Measurements from ENCODE around the gene CECR2.

GRCh38 chr22:17588606-17589005 is 219.3 kb downstream of the CECR2 start:
- TF ChIP-seq CTCF (conservative IDR thresholded peaks at IDR 0.05 in 1 of 2, IDR thresholded peaks at IDR 0.05 in 1 of 2; ENCODE audit: extremely low read depth in 1 of 2, insufficient read depth in 1 of 2, low read depth in 1 of 2, low read length in 2 of 2) (no peak), EZH2 (IDR thresholded peaks at IDR 0.05; ENCODE audit: borderline replicate concordance, low read length) (no peak)
